A673 (cell line): Measurements from ENCODE around the gene KRTAP10-7.

ENCODE experiments used
- CTCF ChIP-seq: fragments of 300-800, 200-600 bp; sonication (generic); conservative IDR thresholded peaks from 2 replicates; pipeline ENCODE4 v1.5.1; 2017; ENCODE audit warnings: low read depth, mild to moderate bottlenecking, antibody characterized with exemption, low read length, moderate library complexity, mixed read lengths
- EZH2 ChIP-seq: fragments of 200-600 bp; sonication (generic); IDR thresholded peaks from 2 replicates; pipeline ENCODE4 v1.6.1; 2017; ENCODE audit warnings: borderline replicate concordance, low read depth, mild to moderate bottlenecking, mixed read lengths, antibody characterized with exemption, low read length; ENCODE audit not compliant: poor library complexity, severe bottlenecking

GRCh38 chr21:44589094-44589493, 11.3 kb upstream of the KRTAP10-7 start:
- no peak for TF ChIP-seq CTCF
- no peak for TF ChIP-seq EZH2
